H1 (cell line): ENCODE measurements around the gene MREG. TPM values are rescaled to one million over a fixed set of nuclear protein-coding genes. Genes with fewer than 3 reads are reported as not detected.

Source experiments
- CTCF ChIA-PET: fragments of 300-600 bp; sonication (Branson Sonifier 250); formaldehyde crosslinking; loops from one replicate; lab custom pipeline; 2021; ENCODE audit not compliant: partially characterized antibody; lab: Charles Lee
- POLR2A ChIA-PET: fragments of 300-600 bp; sonication (Branson Sonifier 250); formaldehyde crosslinking; loops from one replicate; lab custom pipeline; 2021; ENCODE audit warnings: inconsistent platforms; ENCODE audit not compliant: partially characterized antibody; lab: Charles Lee
- DNase-seq, 2 experiments: peaks; one replicate each; pipeline versions ENCODE4 v3.0.0 to v3.0.0-alpha.2; 2010 to 2022; ENCODE audit warnings: low spot score in 2 of 2, low read depth in 1 of 2, mixed read lengths in 1 of 2
- FAIRE-seq: peaks from 2 replicates; lab custom pipeline; 2011; peaks lifted over from hg19 to GRCh38; lab: Jason Lieb, UNC
- H2AFZ ChIP-seq: 2 replicates; pipeline ENCODE4 v1.8.1; 2012; ENCODE audit warnings: low read length, inconsistent platforms
- H2AK5ac ChIP-seq: 2 replicates; pipeline ENCODE4 v1.6.1; 2013; ENCODE audit warnings: low read depth, low read length
- H2BK120ac ChIP-seq: replicated peaks from 2 replicates; pipeline ENCODE3; 2013; ENCODE audit warnings: low read depth, low read length, inconsistent platforms
- H2BK12ac ChIP-seq: 2 replicates; pipeline ENCODE4 v1.6.1; 2013; ENCODE audit warnings: low read depth, low read length
- H2BK15ac ChIP-seq: 2 replicates; pipeline ENCODE4 v1.6.1; 2013; ENCODE audit warnings: low read length
- H2BK20ac ChIP-seq: 2 replicates; pipeline ENCODE4 v1.6.1; 2013; ENCODE audit warnings: low read length
- H2BK5ac ChIP-seq: 2 replicates; pipeline ENCODE4 v1.6.1; 2013; ENCODE audit warnings: low read depth, low read length
- H3K14ac ChIP-seq: 2 replicates; pipeline ENCODE4 v1.6.1; 2013; ENCODE audit warnings: inconsistent platforms; ENCODE audit not compliant: insufficient read length
- H3K18ac ChIP-seq: 2 replicates; pipeline ENCODE4 v1.6.1; 2013; ENCODE audit warnings: low read length; ENCODE audit errors: extremely low read depth
- H3K23ac ChIP-seq: 2 replicates; pipeline ENCODE4 v1.6.1; 2013; ENCODE audit warnings: inconsistent platforms; ENCODE audit not compliant: insufficient read length
- H3K23me2 ChIP-seq: 2 replicates; pipeline ENCODE4 v1.6.1; 2013; ENCODE audit warnings: low read depth, low read length
- H3K27ac ChIP-seq: 2 replicates; pipeline ENCODE4 v1.6.1; 2011; ENCODE audit warnings: low read depth, low read length, inconsistent platforms
- H3K27me3 ChIP-seq, 4 experiments: replicated peaks in 1 of 4; 1 replicate in 1 of 4; 2 replicates in 3 of 4; pipeline versions ENCODE4 v1.6.1 to v1.8.1; 2011 to 2013; ENCODE audit warnings: low read length in 3 of 4, mild to moderate bottlenecking in 3 of 4, inconsistent platforms in 2 of 4, mixed read lengths in 2 of 4, moderate library complexity in 1 of 4; ENCODE audit not compliant: control insufficient read depth in 3 of 4, insufficient read depth in 3 of 4; ENCODE audit errors: extremely low read depth in 1 of 4
- H3K36me3 ChIP-seq, 4 experiments: 2 replicates each; pipeline versions ENCODE4 v1.6.1 to v1.8.1; 2011 to 2013; ENCODE audit warnings: mild to moderate bottlenecking in 4 of 4, low read length in 3 of 4, moderate library complexity in 2 of 4, control low read depth in 1 of 4, inconsistent platforms in 1 of 4; ENCODE audit not compliant: insufficient read depth in 4 of 4, control insufficient read depth in 2 of 4
- H3K4ac ChIP-seq: replicated peaks from 2 replicates; pipeline ENCODE3; 2013; ENCODE audit warnings: low read length, low read depth, mixed read lengths, inconsistent platforms; ENCODE audit not compliant: insufficient read length
- H3K4me1 ChIP-seq, 4 experiments: replicated peaks in 1 of 4; 1 replicate in 1 of 4; 2 replicates in 3 of 4; pipeline versions ENCODE4 v1.6.1 to v1.8.1; 2011 to 2013; ENCODE audit warnings: low read length in 3 of 4, inconsistent platforms in 2 of 4, mixed read lengths in 1 of 4; ENCODE audit not compliant: insufficient read depth in 4 of 4, control insufficient read depth in 3 of 4
- H3K4me2 ChIP-seq, 2 experiments: 2 replicates each; pipeline versions ENCODE4 v1.6.1 to v1.8.1; 2011 to 2013; ENCODE audit warnings: low read depth in 2 of 2, low read length in 2 of 2, control low read depth in 1 of 2, inconsistent platforms in 1 of 2, mild to moderate bottlenecking in 1 of 2; ENCODE audit not compliant: insufficient read depth in 1 of 2
- H3K4me3 ChIP-seq, 4 experiments: fragments of 200-600, 300-600 bp in 1 of 4; sonication (generic), shearing (Covaris generic), sonication (Bioruptor Twin) in 1 of 4; 2 replicates each; pipeline versions ENCODE4 v1.5.1 to v1.8.1; 2011 to 2016; ENCODE audit warnings: low read length in 4 of 4, low read depth in 3 of 4, control low read depth in 2 of 4, inconsistent platforms in 2 of 4, mild to moderate bottlenecking in 2 of 4, mixed read lengths in 1 of 4, moderate library complexity in 1 of 4; ENCODE audit not compliant: insufficient read depth in 2 of 4; ENCODE audit errors: extremely low read depth in 1 of 4
- H3K56ac ChIP-seq: replicated peaks from 2 replicates; pipeline ENCODE3; 2013; ENCODE audit warnings: low read depth, mild to moderate bottlenecking, mixed read lengths, low read length, inconsistent platforms; ENCODE audit not compliant: insufficient read length
- H3K79me1 ChIP-seq: 2 replicates; pipeline ENCODE4 v1.6.1; 2013; ENCODE audit warnings: low read depth, low read length, control low read depth
- H3K79me2 ChIP-seq, 2 experiments: 2 replicates each; pipeline versions ENCODE4 v1.6.1 to v1.8.1; 2012 to 2013; ENCODE audit warnings: low read length in 2 of 2, mild to moderate bottlenecking in 2 of 2, inconsistent platforms in 1 of 2; ENCODE audit not compliant: insufficient read depth in 2 of 2, control insufficient read depth in 1 of 2
- H3K9ac ChIP-seq, 4 experiments: replicated peaks in 1 of 4; 1 replicate in 1 of 4; 2 replicates in 3 of 4; pipeline versions ENCODE4 v1.6.1 to v1.8.1; 2011 to 2013; ENCODE audit warnings: low read depth in 3 of 4, low read length in 3 of 4, control low read depth in 2 of 4, mild to moderate bottlenecking in 2 of 4, moderate library complexity in 2 of 4, inconsistent platforms in 1 of 4; ENCODE audit errors: extremely low read depth in 1 of 4
- H3K9me3 ChIP-seq, 2 experiments: 2 replicates each; pipeline versions ENCODE4 v1.6.1 to v1.8.1; 2012 to 2013; ENCODE audit warnings: mild to moderate bottlenecking in 2 of 2, moderate library complexity in 2 of 2, control low read depth in 1 of 2, inconsistent platforms in 1 of 2, low read depth in 1 of 2, low read length in 1 of 2, mixed read lengths in 1 of 2; ENCODE audit not compliant: insufficient read depth in 2 of 2
- H4K20me1 ChIP-seq, 2 experiments: replicated peaks in 1 of 2; 2 replicates each; pipeline versions ENCODE3 to v1.8.1; 2011 to 2013; ENCODE audit warnings: inconsistent platforms in 2 of 2, low read length in 2 of 2, mild to moderate bottlenecking in 1 of 2; ENCODE audit not compliant: insufficient read depth in 2 of 2, control insufficient read depth in 1 of 2
- H4K5ac ChIP-seq: 2 replicates; pipeline ENCODE4 v1.6.1; 2013; ENCODE audit warnings: low read length, low read depth, mixed read lengths, inconsistent platforms; ENCODE audit not compliant: insufficient read length
- H4K8ac ChIP-seq: 2 replicates; pipeline ENCODE4 v1.8.0; 2013; ENCODE audit warnings: mild to moderate bottlenecking, moderate library complexity, low read length, inconsistent platforms; ENCODE audit not compliant: insufficient read depth; ENCODE audit errors: extremely low read depth
- H4K91ac ChIP-seq: replicated peaks from 2 replicates; pipeline ENCODE3; 2013; ENCODE audit warnings: low read length, mixed read lengths, inconsistent platforms; ENCODE audit not compliant: insufficient read length
- WGBS, 2 experiments: shearing (Covaris generic) in 1 of 2; methylation state at CpG; one replicate each; pipeline versions ENCODE4 v1.1.6 to v1.1.7; 2013 to 2015; ENCODE audit warnings: low lambda C conversion rate in 2 of 2, mixed read lengths in 2 of 2, inconsistent platforms in 1 of 2, low coverage in 1 of 2, missing lambda C conversion rate in 1 of 2; ENCODE audit not compliant: insufficient replicate concordance in 2 of 2, insufficient coverage in 1 of 2, insufficient read length in 1 of 2; ENCODE audit errors: extremely low coverage in 1 of 2, missing lambda C conversion rate in 1 of 2; 5-methylcytosine and 5-hydroxymethylcytosine counted together
- polyA plus RNA-seq, 7 experiments: library from polyadenylated mRNA; depleted of rRNA in 3 of 7; stranded (reverse) in 5 of 7; unstranded in 2 of 7; fragments of >200 nt in 5 of 7; fragments of 200-250 nt in 2 of 7; gene quantifications; 1 replicate in 5 of 7; 2 replicates in 1 of 7; 4 replicates in 1 of 7; pipeline versions ENCODE4 v1.2.1 to v1.2.3, GENCODE V29; 2011 to 2013; ENCODE audit warnings: missing spikeins in 2 of 7, mixed read lengths in 2 of 7
- total RNA-seq: library from RNA; stranded (reverse); fragmentation: NEBNext Ultra II Directional; extraction: Animal tissue kit (Norgen Biotek cat#: 25700); gene quantifications from 2 replicates; pipeline ENCODE4 v1.2.1, GENCODE V29; 2021

Gene MREG
- total and polyA plus RNA-seq, 2 of the 8 experiments (the other 6 are each of a cell fraction or from before 2014, with no cell fraction given) = 7.5 to 31.9 TPM

GRCh38 chr2:215901796-215902195 lies 111.6 kb downstream of the MREG start:
- H2BK20ac ChIP-seq = no peak overlapping the region
- no peaks in the 10 kb centered on the region for H3K4me1 ChIP-seq
- H3K79me2 ChIP-seq = no peaks in the 10 kb centered on the region
- no peaks in the 10 kb centered on the region for H3K23me2 ChIP-seq
- ChIA-PET POLR2A (interaction anchor here (0.6 kb wide), 1 partner anchor 78 kb away, joined by 3 read pairs; no protein-coding TSS in a partner anchor), CTCF (interaction anchor here (1.9 to 3.2 kb wide), 3 partner anchors 11 to 18 kb away, joined by 7 to 14 read pairs (median 8); no protein-coding TSS in a partner anchor)
- no peak overlapping the region for H3K18ac ChIP-seq
- no peak overlapping the region for H4K91ac ChIP-seq
- no peak overlapping the region for H3K14ac ChIP-seq
- FAIRE-seq (no peak), DNase-seq (no peak)
- no peaks in the 10 kb centered on the region for H3K9me3 ChIP-seq
- H4K8ac ChIP-seq = no peak overlapping the region
- no peak overlapping the region for H2BK15ac ChIP-seq
- H2BK5ac ChIP-seq = no peak overlapping the region
- no peak overlapping the region for H3K4me3 ChIP-seq
- no peak overlapping the region for H2BK120ac ChIP-seq
- no peaks in the 10 kb centered on the region for H3K79me1 ChIP-seq
- no peak overlapping the region for H4K5ac ChIP-seq
- H3K4ac ChIP-seq = no peak overlapping the region
- no peak overlapping the region for H3K9ac ChIP-seq
- no peak overlapping the region for H3K56ac ChIP-seq
- H3K27me3 ChIP-seq = 0 out of 7 replicates have a peak, but pooled peaks cover 0 to 2% (median 0%) of the 10 kb centered on the region in 4 experiments
- no peak overlapping the region for H2AFZ ChIP-seq
- H2BK12ac ChIP-seq = no peak overlapping the region
- H3K23ac ChIP-seq = no peak overlapping the region
- H3K27ac ChIP-seq = no peak overlapping the region
- H2AK5ac ChIP-seq = no peak overlapping the region
- no peaks in the 10 kb centered on the region for H4K20me1 ChIP-seq
- no peaks in the 10 kb centered on the region for H3K36me3 ChIP-seq
- WGBS, 2 experiments = 93% methylated on average over 3 of the region's 3 CpGs; no CpG with 5 or more reads in 1 of the 2 experiments
- H3K4me2 ChIP-seq = no peak overlapping the region
